SK-N-SH treated with all-trans-retinoic acid at 6 μM for 48 hours (cell line): ENCODE data around the gene PM20D1.

Source experiments
- ARNTL ChIP-seq: fragments of 450-650 bp; formaldehyde crosslinking; IDR thresholded peaks from 2 replicates; pipeline ENCODE4 v1.5.0; 2020; ENCODE audit warnings: low read depth, mild to moderate bottlenecking, moderate library complexity, borderline replicate concordance
- GLIS3 ChIP-seq: fragments of 250-450 bp; sonication (Bioruptor Pico); IDR thresholded peaks from 2 replicates; pipeline ENCODE4 v1.5.0; 2020; ENCODE audit warnings: mild to moderate bottlenecking, moderate library complexity
- ISL1 ChIP-seq: fragments of 250-450 bp; sonication (Bioruptor Pico); IDR thresholded peaks from 2 replicates; pipeline ENCODE4 v2.1.2; 2022; ENCODE audit warnings: mild to moderate bottlenecking, moderate library complexity
- OSR1 ChIP-seq: fragments of 250-450 bp; sonication (Bioruptor Pico); IDR thresholded peaks from 2 replicates; pipeline ENCODE4 v1.8.0; 2022; ENCODE audit warnings: moderate library complexity, mild to moderate bottlenecking, inconsistent platforms
- PATZ1 ChIP-seq: fragments of 250-450 bp; sonication (Bioruptor Pico); IDR thresholded peaks from 2 replicates; pipeline ENCODE4 v1.8.0; 2020; ENCODE audit warnings: mild to moderate bottlenecking, moderate library complexity, borderline replicate concordance
- POU6F1 ChIP-seq: fragments of 250-450 bp; sonication (Bioruptor Pico); IDR thresholded peaks from 2 replicates; pipeline ENCODE4 v1.8.0; 2021; ENCODE audit warnings: low read depth, mild to moderate bottlenecking, moderate library complexity, borderline replicate concordance
- RARB ChIP-seq: fragments of 250-450 bp; sonication (Bioruptor Pico); IDR thresholded peaks from 2 replicates; pipeline ENCODE4 v1.8.0; 2021; ENCODE audit warnings: mild to moderate bottlenecking, moderate library complexity
- TOX ChIP-seq: fragments of 250-450 bp; sonication (Bioruptor Pico); IDR thresholded peaks from 2 replicates; pipeline ENCODE4 v1.8.0; 2021; ENCODE audit warnings: mild to moderate bottlenecking, moderate library complexity, borderline replicate concordance
- ZFP3 ChIP-seq: fragments of 250-450 bp; sonication (Bioruptor Pico); IDR thresholded peaks from 2 replicates; pipeline ENCODE4 v1.5.0; 2020; ENCODE audit warnings: mild to moderate bottlenecking, moderate library complexity
- ZFP30 ChIP-seq: fragments of 450-650 bp; formaldehyde crosslinking; IDR thresholded peaks from 2 replicates; pipeline ENCODE4 v1.5.0; 2022; ENCODE audit warnings: mild to moderate bottlenecking, moderate library complexity
- ZNF565 ChIP-seq: fragments of 450-650 bp; formaldehyde crosslinking; conservative IDR thresholded peaks from 2 replicates; pipeline ENCODE4 v1.5.0; 2020; ENCODE audit warnings: low read depth, mild to moderate bottlenecking, moderate library complexity
- ZNF70 ChIP-seq: fragments of 450-650 bp; formaldehyde crosslinking; IDR thresholded peaks from 2 replicates; pipeline ENCODE4 v1.5.0; 2020; ENCODE audit warnings: mild to moderate bottlenecking, moderate library complexity

GRCh38 chr1:205843036-205843859, 6.7 kb downstream of the PM20D1 start:
- TF ChIP-seq ZFP3 (CRISPR knock-in tag) = no peak
- no peak for TF ChIP-seq GLIS3
- no peak for TF ChIP-seq ISL1 (CRISPR knock-in tag)
- TF ChIP-seq ARNTL (CRISPR knock-in tag) = no peak
- no peak for TF ChIP-seq TOX (CRISPR knock-in tag)
- no peak for TF ChIP-seq RARB (CRISPR knock-in tag)
- no peak for TF ChIP-seq POU6F1 (CRISPR knock-in tag)
- no peak for TF ChIP-seq ZNF565 (CRISPR knock-in tag)
- no peak for TF ChIP-seq PATZ1 (CRISPR knock-in tag)
- no peak for TF ChIP-seq OSR1 (CRISPR knock-in tag)
- no peak for TF ChIP-seq ZNF70
- TF ChIP-seq ZFP30 (CRISPR knock-in tag) = no peak
